ENCODE data around the gene GLOD4.
"Not testable (repeated sequence)": the region's sequence is repeated elsewhere in the genome, so short reads cannot be mapped to it uniquely, and the experiment has no call there.

The GLOD4 gene

GRCh38 chr17:773016-773415 is 9.1 kb downstream of the GLOD4 start:
- no peak for DNase-seq

- no peak for DNase-seq
Observed at GRCh38 chr17:767076-767475, 15.0 kb downstream of the GLOD4 start.

GRCh38 chr17:760371-760770 is 21.7 kb downstream of the GLOD4 start:
- no peak for DNase-seq

GRCh38 chr17:759964-760363 is 22.1 kb downstream of the GLOD4 start:
- DNase-seq, result no peak

GRCh38 chr17:756010-756567 is 26.0 kb downstream of the GLOD4 start:
- not testable (repeated sequence) for DNase-seq

GRCh38 chr17:755319-755961 is 26.6 kb downstream of the GLOD4 start:
- DNase-seq, result not testable (repeated sequence)

GRCh38 chr17:753418-753817 is 28.7 kb downstream of the GLOD4 start:
- no peak for DNase-seq

- no peak for DNase-seq
Observed at GRCh38 chr17:752620-753219, 29.4 kb downstream of the GLOD4 start.

GRCh38 chr17:752002-752619 is 30.0 kb downstream of the GLOD4 start, which contains the start of gene GEMIN4:
TSS of gene GEMIN4 (minus strand) at chr17:752264. CDS start at chr17:752142, 122 bp downstream.
- DNase-seq, result peak; percentile 95

GRCh38 chr17:751269-752001 is 30.6 kb downstream of the GLOD4 start:
- DNase-seq, result peak; percentile 37

- DNase-seq, result no peak
Observed at GRCh38 chr17:750431-751037, 31.5 kb downstream of the GLOD4 start.

- not testable (repeated sequence) for DNase-seq
Observed at GRCh38 chr17:749359-749758, 32.7 kb downstream of the GLOD4 start.

- DNase-seq, result not testable (repeated sequence)
Observed at GRCh38 chr17:748604-749003, 33.5 kb downstream of the GLOD4 start.

GRCh38 chr17:746783-747629 is 35.1 kb downstream of the GLOD4 start:
- no peak for DNase-seq

GRCh38 chr17:746181-746580 is 35.9 kb downstream of the GLOD4 start:
- DNase-seq, result no peak

- no peak for DNase-seq
Observed at GRCh38 chr17:745406-745805, 36.7 kb downstream of the GLOD4 start.

GRCh38 chr17:744937-745336 is 37.1 kb downstream of the GLOD4 start:
- DNase-seq, result no peak

- DNase-seq, result no peak
Observed at GRCh38 chr17:743139-743538, 38.9 kb downstream of the GLOD4 start.

- DNase-seq, result no peak
Observed at GRCh38 chr17:742147-742793, 39.8 kb downstream of the GLOD4 start.

GRCh38 chr17:740240-741017 is 41.7 kb downstream of the GLOD4 start:
- DNase-seq, result no peak

Measured in effector CD8-positive, alpha-beta T cell (primary cell).